IMR-90 (cell line): ENCODE results near the gene OR6C6. TPM values are rescaled to one million over a fixed set of nuclear protein-coding genes. Genes with fewer than 3 reads are reported as not detected.

Experiments used
- ATAC-seq: fragments of 200-7000 bp; cut with Tn5 transposase; 2 replicates; pipeline ENCODE4 v1.9.1; 2020; ENCODE audit warnings: low read depth, mild to moderate bottlenecking, moderate library complexity
- BruUV-seq: library from RNA; stranded (reverse); fragments of 400-500 nt; replicated peaks from 2 replicates; lab custom pipeline; 2021; lab: Mats Ljungman, UMichigan
- CTCF ChIA-PET: fragments of 300-600 bp; formaldehyde crosslinking; extraction: SDS; loops from one replicate; lab custom pipeline; 2021; ENCODE audit warnings: antibody characterized with exemption; lab: Yijun Ruan, JAX
- POLR2A ChIA-PET: fragments of 300-600 bp; sonication (Branson Sonifier 250); formaldehyde crosslinking; loops from one replicate; lab custom pipeline; 2022; ENCODE audit warnings: antibody characterized with exemption; ENCODE audit not compliant: unreplicated experiment; lab: Charles Lee
- DNase-seq: peaks from one replicate; pipeline ENCODE4 v3.0.0; 2013
- H2AFZ ChIP-seq: replicated peaks from 2 replicates; pipeline ENCODE3; 2013; ENCODE audit warnings: low read length, mild to moderate bottlenecking; ENCODE audit not compliant: poor library complexity
- H2AK5ac ChIP-seq: 2 replicates; pipeline ENCODE4 v1.6.1; 2013; ENCODE audit warnings: low read depth, low read length, inconsistent platforms
- H2AK9ac ChIP-seq: replicated peaks from 2 replicates; pipeline ENCODE3; 2013; ENCODE audit warnings: mild to moderate bottlenecking, low read depth, low read length, moderate library complexity; ENCODE audit not compliant: poor library complexity
- H2BK120ac ChIP-seq: 2 replicates; pipeline ENCODE4 v1.6.1; 2013; ENCODE audit warnings: low read depth, low read length, inconsistent platforms
- H2BK15ac ChIP-seq: 3 replicates; pipeline ENCODE4 v1.6.1; 2013; ENCODE audit warnings: low read depth, low read length, inconsistent platforms
- H2BK20ac ChIP-seq: 2 replicates; pipeline ENCODE4 v1.6.1; 2013; ENCODE audit warnings: low read depth, mild to moderate bottlenecking, inconsistent platforms, low read length, moderate library complexity
- H2BK5ac ChIP-seq: 2 replicates; pipeline ENCODE4 v1.6.1; 2013; ENCODE audit warnings: mild to moderate bottlenecking, low read depth, low read length, inconsistent platforms; ENCODE audit not compliant: poor library complexity, severe bottlenecking
- H3K14ac ChIP-seq: replicated peaks from 2 replicates; pipeline ENCODE4 v1.6.1; 2013; ENCODE audit warnings: low read depth, low read length, inconsistent platforms
- H3K18ac ChIP-seq: 2 replicates; pipeline ENCODE4 v1.6.1; 2013; ENCODE audit warnings: low read depth, low read length, control low read depth
- H3K23ac ChIP-seq: 2 replicates; pipeline ENCODE4 v1.6.1; 2013; ENCODE audit warnings: low read depth, low read length, inconsistent platforms
- H3K27ac ChIP-seq: 2 replicates; pipeline ENCODE4 v1.5.1; 2013; ENCODE audit warnings: mild to moderate bottlenecking, control low read depth, low read length; ENCODE audit not compliant: insufficient read depth
- H3K27me3 ChIP-seq: 2 replicates; pipeline ENCODE4 v1.6.1; 2013; ENCODE audit warnings: low read length; ENCODE audit not compliant: control insufficient read depth, insufficient read depth
- H3K36me3 ChIP-seq: 2 replicates; pipeline ENCODE4 v1.6.1; 2013; ENCODE audit warnings: low read length, mixed read lengths; ENCODE audit not compliant: control insufficient read depth, insufficient read depth
- H3K4ac ChIP-seq: 2 replicates; pipeline ENCODE4 v1.6.1; 2013; ENCODE audit warnings: low read depth, low read length, inconsistent platforms
- H3K4me1 ChIP-seq: 2 replicates; pipeline ENCODE4 v1.6.1; 2013; ENCODE audit warnings: low read length, mixed read lengths; ENCODE audit not compliant: control insufficient read depth, insufficient read depth
- H3K4me2 ChIP-seq: 2 replicates; pipeline ENCODE4 v1.6.1; 2013; ENCODE audit warnings: low read depth, mild to moderate bottlenecking, control low read depth, low read length, moderate library complexity
- H3K4me3 ChIP-seq: 2 replicates; pipeline ENCODE4 v1.5.1; 2013; ENCODE audit warnings: low read depth, mild to moderate bottlenecking, control low read depth, low read length, moderate library complexity; ENCODE audit not compliant: insufficient read depth
- H3K56ac ChIP-seq: 2 replicates; pipeline ENCODE4 v1.6.1; 2013; ENCODE audit warnings: low read length, inconsistent platforms; ENCODE audit not compliant: insufficient read depth; ENCODE audit errors: extremely low read depth
- H3K79me1 ChIP-seq, 2 experiments: 2 replicates each; pipeline ENCODE4 v1.6.1; 2013; ENCODE audit warnings: low read length in 2 of 2, inconsistent platforms in 1 of 2, low read depth in 1 of 2
- H3K9ac ChIP-seq: 2 replicates; pipeline ENCODE4 v1.6.1; 2013; ENCODE audit warnings: low read depth, low read length, control low read depth
- H3K9me1 ChIP-seq: 2 replicates; pipeline ENCODE4 v1.6.1; 2013; ENCODE audit warnings: low read length, inconsistent platforms; ENCODE audit not compliant: insufficient read depth
- H3K9me3 ChIP-seq: 2 replicates; pipeline ENCODE4 v1.6.1; 2013; ENCODE audit warnings: low read length; ENCODE audit not compliant: control insufficient read depth, insufficient read depth
- H4K20me1 ChIP-seq: 2 replicates; pipeline ENCODE4 v1.6.1; 2013; ENCODE audit warnings: low read length, inconsistent platforms; ENCODE audit not compliant: insufficient read depth
- H4K5ac ChIP-seq: 2 replicates; pipeline ENCODE4 v1.6.1; 2013; ENCODE audit warnings: mild to moderate bottlenecking, low read depth, low read length, control low read depth
- H4K8ac ChIP-seq, 2 experiments: 2 replicates each; pipeline ENCODE4 v1.6.1; 2013; ENCODE audit warnings: low read depth in 2 of 2, low read length in 2 of 2, control low read depth in 1 of 2, inconsistent platforms in 1 of 2
- H4K91ac ChIP-seq: 2 replicates; pipeline ENCODE4 v1.6.1; 2013; ENCODE audit warnings: low read depth, low read length, inconsistent platforms; ENCODE audit not compliant: insufficient read depth
- CEBPB ChIP-seq: IDR thresholded peaks from 2 replicates; pipeline ENCODE4 v1.6.1; 2012; ENCODE audit warnings: low read depth, low read length, improper control_type of control experiment
- ELK1 ChIP-seq: fragments of 150-350 bp; IDR thresholded peaks from 2 replicates; pipeline ENCODE4 v1.6.1; 2016; ENCODE audit warnings: low read depth, mild to moderate bottlenecking, low read length, moderate library complexity, borderline replicate concordance
- FOS ChIP-seq: fragments of 150-350 bp; IDR thresholded peaks from 2 replicates; pipeline ENCODE4 v1.6.1; 2016; ENCODE audit warnings: low read depth, low read length
- MAFK ChIP-seq: IDR thresholded peaks from 2 replicates; pipeline ENCODE4 v1.6.1; 2012; ENCODE audit warnings: low read depth, low read length, improper control_type of control experiment
- MAZ ChIP-seq: IDR thresholded peaks from 2 replicates; pipeline ENCODE4 v1.6.1; 2012; ENCODE audit warnings: low read depth, mild to moderate bottlenecking, low read length, improper control_type of control experiment, moderate library complexity, borderline replicate concordance
- MXI1 ChIP-seq: IDR thresholded peaks from 2 replicates; pipeline ENCODE4 v1.6.1; 2012; ENCODE audit warnings: low read depth, mild to moderate bottlenecking, low read length, moderate library complexity, borderline replicate concordance
- NFE2L2 ChIP-seq: fragments of 150-350 bp; IDR thresholded peaks from 2 replicates; pipeline ENCODE4 v1.6.1; 2016; ENCODE audit warnings: low read depth, mild to moderate bottlenecking, low read length
- RAD21 ChIP-seq: IDR thresholded peaks from 2 replicates; pipeline ENCODE4 v1.6.1; 2012; ENCODE audit warnings: low read length, improper control_type of control experiment
- RCOR1 ChIP-seq: IDR thresholded peaks from 2 replicates; pipeline ENCODE4 v1.6.1; 2012; ENCODE audit warnings: mild to moderate bottlenecking, low read length, improper control_type of control experiment; ENCODE audit not compliant: insufficient replicate concordance
- RFX5 ChIP-seq: IDR thresholded peaks from 2 replicates; pipeline ENCODE4 v1.8.0; 2012; ENCODE audit warnings: low read depth, mild to moderate bottlenecking, low read length, moderate library complexity
- SMC3 ChIP-seq: fragments of 150-350 bp; IDR thresholded peaks from 2 replicates; pipeline ENCODE4 v1.6.1; 2016; ENCODE audit warnings: low read depth, mild to moderate bottlenecking, antibody characterized with exemption, low read length, moderate library complexity
- WGBS, 2 experiments: methylation state at CpG; one replicate each; pipeline versions ENCODE4 v1.1.5 to v1.1.7; 2013; ENCODE audit warnings: missing lambda C conversion rate in 2 of 2; ENCODE audit not compliant: insufficient read length in 1 of 2; ENCODE audit errors: extremely low coverage in 2 of 2; 5-methylcytosine and 5-hydroxymethylcytosine counted together
- dilution Hi-C: fragments of 300-500 bp; cut with HindIII; formaldehyde crosslinking; loops from one replicate; pipeline ENCODE4 v1.14.3; 2018; ENCODE audit warnings: low sequenced_read_pairs; ENCODE audit not compliant: unreplicated experiment
- in situ Hi-C: fragments of 300-500 bp; cut with MboI; formaldehyde crosslinking; loops from 3 replicates; pipeline ENCODE4 v1.14.3; 2019; ENCODE audit warnings: low sequenced_read_pairs, inconsistent platforms, mixed read lengths
- intact Hi-C: fragments of 100-400 bp; cut with micrococcal nuclease; formaldehyde crosslinking; loops from 2 replicates; pipeline ENCODE4 v1.10.0; 2022
- polyA plus RNA-seq, 3 experiments: library from polyadenylated mRNA; depleted of rRNA; stranded (reverse); fragments of >200 nt; gene quantifications; 2 replicates each; pipeline ENCODE4 v1.2.3, GENCODE V29; 2012; ENCODE audit warnings: low replicate concordance in 1 of 3
- total RNA-seq: library from RNA; depleted of rRNA; stranded (reverse); fragments of >200 nt; gene quantifications from 2 replicates; pipeline ENCODE4 v1.2.3, GENCODE V29; 2012
- TF ChIP-seq, protein P1 (sequence below): conservative IDR thresholded peaks from 2 replicates; pipeline ENCODE4 v1.5.1; 2012; ENCODE audit warnings: mild to moderate bottlenecking, low read depth, low read length, improper control_type of control experiment

OR6C6 gene
- total and polyA plus RNA-seq, 2 of the 4 experiments (the other 2 are of a cell fraction), result not detected

DNA sequence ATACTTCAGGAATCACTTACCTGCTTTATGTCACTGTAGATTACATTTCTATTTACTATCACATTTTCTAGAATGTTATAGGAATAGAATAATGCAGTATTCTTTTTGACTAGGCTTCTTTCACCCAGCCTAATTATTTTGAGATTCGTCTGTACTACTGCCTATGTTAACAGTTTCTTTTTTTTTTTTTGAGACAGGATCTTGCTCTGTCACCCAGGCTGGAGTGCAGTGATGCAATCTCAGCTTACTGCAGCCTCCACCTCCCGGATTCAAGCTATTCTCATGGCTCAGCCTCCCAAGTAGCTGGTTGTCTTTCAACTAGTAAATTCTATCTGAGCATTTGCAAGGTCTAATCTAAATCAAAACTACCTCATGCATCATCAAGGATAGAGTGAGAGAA is 6.4 kb downstream of the OR6C6 start:
- Histone ChIP-seq H3K4me3 (no peak overlapping the region), H2AFZ (no peak overlapping the region), H3K36me3 (no peaks in the 10 kb centered on the region), H4K8ac (no peak overlapping the region), H3K9me3 (no peaks in the 10 kb centered on the region), H4K20me1 (no peaks in the 10 kb centered on the region), H2BK5ac (no peak overlapping the region), H2BK120ac (no peak overlapping the region), H3K9ac (no peak overlapping the region), H2AK9ac (no peak overlapping the region), H3K4me1 (no peaks in the 10 kb centered on the region), H2AK5ac (no peak overlapping the region), H3K18ac (no peak overlapping the region), H3K4ac (no peak overlapping the region), H3K23ac (no peak overlapping the region), H3K9me1 (no peaks in the 10 kb centered on the region), H3K27ac (no peak overlapping the region), H3K27me3 (no peaks in the 10 kb centered on the region), H3K4me2 (no peak overlapping the region), H3K79me1 (no peaks in the 10 kb centered on the region), H2BK20ac (no peak overlapping the region), H3K56ac (no peak overlapping the region), H3K14ac (no peak overlapping the region), H4K91ac (no peak overlapping the region), H4K5ac (no peak overlapping the region), H2BK15ac (no peak overlapping the region)
- ChIA-PET POLR2A (no interaction called here), CTCF (no interaction called here)
- dilution Hi-C loops (no loop called here), in situ Hi-C loops (no loop called here), intact Hi-C loops (no loop called here)
- no CpG with 5 or more reads among the region's 2 CpGs for WGBS, 2 experiments
- DNase-seq, result no peak
- no peak for ATAC-seq
- no TSS peak for BruUV-seq
- TF ChIP-seq CEBPB, result no peak
- no peak for TF ChIP-seq ELK1
- no peak for TF ChIP-seq FOS
- TF ChIP-seq RAD21, result no peak
- TF ChIP-seq SMC3, result no peak
- TF ChIP-seq MAZ, result no peak
- TF ChIP-seq MAFK, result no peak
- no peak for TF ChIP-seq MXI1
- no peak for TF ChIP-seq RCOR1
- TF ChIP-seq RFX5, result no peak
- TF ChIP-seq NFE2L2, result no peak
- TF ChIP-seq, protein P1, sequence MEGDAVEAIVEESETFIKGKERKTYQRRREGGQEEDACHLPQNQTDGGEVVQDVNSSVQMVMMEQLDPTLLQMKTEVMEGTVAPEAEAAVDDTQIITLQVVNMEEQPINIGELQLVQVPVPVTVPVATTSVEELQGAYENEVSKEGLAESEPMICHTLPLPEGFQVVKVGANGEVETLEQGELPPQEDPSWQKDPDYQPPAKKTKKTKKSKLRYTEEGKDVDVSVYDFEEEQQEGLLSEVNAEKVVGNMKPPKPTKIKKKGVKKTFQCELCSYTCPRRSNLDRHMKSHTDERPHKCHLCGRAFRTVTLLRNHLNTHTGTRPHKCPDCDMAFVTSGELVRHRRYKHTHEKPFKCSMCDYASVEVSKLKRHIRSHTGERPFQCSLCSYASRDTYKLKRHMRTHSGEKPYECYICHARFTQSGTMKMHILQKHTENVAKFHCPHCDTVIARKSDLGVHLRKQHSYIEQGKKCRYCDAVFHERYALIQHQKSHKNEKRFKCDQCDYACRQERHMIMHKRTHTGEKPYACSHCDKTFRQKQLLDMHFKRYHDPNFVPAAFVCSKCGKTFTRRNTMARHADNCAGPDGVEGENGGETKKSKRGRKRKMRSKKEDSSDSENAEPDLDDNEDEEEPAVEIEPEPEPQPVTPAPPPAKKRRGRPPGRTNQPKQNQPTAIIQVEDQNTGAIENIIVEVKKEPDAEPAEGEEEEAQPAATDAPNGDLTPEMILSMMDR, result no peak
